Activated B cell treated with CpG ODN at 0.5 μM for 24 hours (primary cell): ENCODE results near the gene AGAP5. TPM values are rescaled to one million over a fixed set of nuclear protein-coding genes. Genes with fewer than 3 reads are reported as not detected.
"Not testable (repeated sequence)": the region's sequence is repeated elsewhere in the genome, so short reads cannot be mapped to it uniquely, and the experiment has no call there.

Source experiments
- ATAC-seq: fragments of 200-7000 bp; cut with Tn5 transposase; one replicate; pipeline ENCODE4 v1.10.0; 2021; ENCODE audit warnings: low read depth, mild to moderate bottlenecking, moderate library complexity
- CTCF ChIA-PET: fragments of 350-600 bp; sonication (Branson Sonifier 250); formaldehyde crosslinking; loops from one replicate; lab custom pipeline; 2021; ENCODE audit warnings: antibody characterized with exemption; lab: Charles Lee
- POLR2A ChIA-PET: fragments of 350-600 bp; sonication (Branson Sonifier 250); formaldehyde crosslinking; loops from one replicate; lab custom pipeline; 2021; ENCODE audit warnings: antibody characterized with exemption; lab: Charles Lee
- DNase-seq: peaks from one replicate; pipeline ENCODE4 v3.0.0; 2022
- H3K27ac Mint-ChIP-seq: one replicate; pipeline ENCODE4 v1.8.0; 2020; ENCODE audit warnings: mixed read lengths
- H3K27me3 Mint-ChIP-seq: one replicate; pipeline ENCODE4 v1.8.0; 2021; ENCODE audit warnings: mixed read lengths
- H3K36me3 Mint-ChIP-seq: one replicate; pipeline ENCODE4 v1.8.0; 2021; ENCODE audit warnings: low read depth, mixed read lengths
- H3K4me1 Mint-ChIP-seq: one replicate; pipeline ENCODE4 v1.8.0; 2021; ENCODE audit warnings: mixed read lengths
- H3K4me3 Mint-ChIP-seq: one replicate; pipeline ENCODE4 v1.8.0; 2020; ENCODE audit warnings: mild to moderate bottlenecking, mixed read lengths
- H3K9me3 Mint-ChIP-seq: one replicate; pipeline ENCODE4 v1.8.0; 2020; ENCODE audit warnings: mixed read lengths
- CTCF ChIP-seq: fragments of 200-600 bp; IDR thresholded peaks from one replicate; pipeline ENCODE4 v1.8.0; 2022; ENCODE audit warnings: antibody characterized with exemption, mild to moderate bottlenecking
- intact Hi-C: fragments of 100-400 bp; cut with micrococcal nuclease; formaldehyde crosslinking; loops from one replicate; pipeline ENCODE4 v1.15.1; 2024
- total RNA-seq: library from RNA; stranded (reverse); gene quantifications from 2 replicates; pipeline ENCODE4 v1.2.3, GENCODE V29; 2022

AGAP5 gene
- total RNA-seq, 1 donor from 2014 or later, result 15.0 TPM

- H3K4me3 Mint-ChIP-seq, H3K4me1 Mint-ChIP-seq, H3K27ac Mint-ChIP-seq, CTCF ChIA-PET, DNase-seq, H3K9me3 Mint-ChIP-seq, ATAC-seq, H3K36me3 Mint-ChIP-seq, intact Hi-C loops, H3K27me3 Mint-ChIP-seq, POLR2A ChIA-PET: not testable (repeated sequence)
Measured at GRCh38 chr10:73662705-73663104, 35.2 kb downstream of the AGAP5 start.

- no peak for TF ChIP-seq CTCF
Measured at GRCh38 chr10:73655990-73656298, 42.0 kb downstream of the AGAP5 start, which contains the start of gene SYNPO2L. Gene SYNPO2L, minus strand, starts transcription at chr10:73656029. Its CDS starts 107 bp downstream, at chr10:73655922.

GRCh38 chr10:73655257-73655989 is 42.5 kb downstream of the AGAP5 start:
- POLR2A ChIA-PET, result no interaction called here

More at GRCh38 chr10:73655990-73656298, 42.0 kb downstream of the AGAP5 start, which contains the start of gene SYNPO2L:
- DNase-seq (no peak), ATAC-seq (no peak)
- no peaks in the 10 kb centered on the region for H3K27me3 Mint-ChIP-seq
- intact Hi-C loops, result no loop called here
- ChIA-PET CTCF (no interaction called here), POLR2A (no interaction called here)
- no peak within 1 kb of the TSS for H3K4me3 Mint-ChIP-seq
- H3K27ac Mint-ChIP-seq, result no peak within 1 kb of the TSS
- no peaks in the 10 kb centered on the region for H3K4me1 Mint-ChIP-seq
- no peaks in the 10 kb centered on the region for H3K9me3 Mint-ChIP-seq
- H3K36me3 Mint-ChIP-seq, result no peaks in the 10 kb centered on the region

GRCh38 chr10:73653701-73654100 is 44.2 kb downstream of the AGAP5 start:
- H3K4me1 Mint-ChIP-seq, result peaks cover 8% of the 10 kb centered on the region
- ATAC-seq, result no peak
- no peaks in the 10 kb centered on the region for H3K36me3 Mint-ChIP-seq
- no peak for TF ChIP-seq CTCF
- POLR2A ChIA-PET, result no interaction called here
- H3K27me3 Mint-ChIP-seq, result no peaks in the 10 kb centered on the region
- no peak overlapping the region for H3K27ac Mint-ChIP-seq
- intact Hi-C loops, result no loop called here
- CTCF ChIA-PET, result no interaction called here
- H3K4me3 Mint-ChIP-seq, result no peak overlapping the region
- no peak for DNase-seq
- H3K9me3 Mint-ChIP-seq, result no peaks in the 10 kb centered on the region

More at GRCh38 chr10:73655257-73655989, 42.5 kb downstream of the AGAP5 start:
- Mint-ChIP-seq H3K4me3 (no peak overlapping the region), H3K27ac (no peak overlapping the region), H3K27me3 (no peaks in the 10 kb centered on the region), H3K4me1 (peaks cover 4% of the 10 kb centered on the region), H3K9me3 (no peaks in the 10 kb centered on the region), H3K36me3 (no peaks in the 10 kb centered on the region)
- intact Hi-C loops, result no loop called here
- TF ChIP-seq CTCF, result no peak
- CTCF ChIA-PET, result no interaction called here
- no peak for ATAC-seq
- DNase-seq, result no peak

- ATAC-seq, result no peak
- TF ChIP-seq CTCF, result no peak
- DNase-seq, result no peak
- Mint-ChIP-seq H3K27me3 (no peaks in the 10 kb centered on the region), H3K36me3 (no peaks in the 10 kb centered on the region), H3K4me1 (peaks cover 8% of the 10 kb centered on the region), H3K9me3 (no peaks in the 10 kb centered on the region), H3K27ac (no peak overlapping the region), H3K4me3 (no peak overlapping the region)
- intact Hi-C loops, result no loop called here
- CTCF ChIA-PET, result no interaction called here
- POLR2A ChIA-PET, result no interaction called here
Measured at GRCh38 chr10:73653195-73653594, 44.7 kb downstream of the AGAP5 start.
